BE2C (cell line): ENCODE results near the gene SH3TC2.

ENCODE experiments used
- DNase-seq: peaks from one replicate; pipeline ENCODE4 v3.0.0-alpha.2; 2020
- H3K27me3 ChIP-seq: fragments of 250-450 bp; sonication (Bioruptor Pico); 2 replicates; pipeline ENCODE4 v1.5.1; 2020; ENCODE audit warnings: mild to moderate bottlenecking
- H3K36me3 ChIP-seq: fragments of 250-450 bp; sonication (Bioruptor Pico); 2 replicates; pipeline ENCODE4 v1.5.1; 2020; ENCODE audit warnings: mild to moderate bottlenecking
- H3K4me1 ChIP-seq: fragments of 250-450 bp; sonication (Bioruptor Pico); 2 replicates; pipeline ENCODE4 v1.5.1; 2020
- H3K4me3 ChIP-seq: 2 replicates; pipeline ENCODE4 v1.5.1; 2011; ENCODE audit warnings: low read depth, low read length
- H3K9me3 ChIP-seq: fragments of 250-450 bp; sonication (Bioruptor Pico); 2 replicates; pipeline ENCODE4 v1.5.1; 2020
- CTCF ChIP-seq: IDR thresholded peaks from 2 replicates; pipeline ENCODE4 v1.5.1; 2012; ENCODE audit warnings: mild to moderate bottlenecking, low read depth, low read length

Gene SH3TC2

GRCh38 chr5:148970228-148970627 is 92.6 kb downstream of the SH3TC2 start:
- H3K4me3 ChIP-seq = no peak overlapping the region
- no peak for DNase-seq
- H3K9me3 ChIP-seq = no peaks in the 10 kb centered on the region
- H3K4me1 ChIP-seq = peaks cover 14% of the 10 kb centered on the region
- no peak for TF ChIP-seq CTCF
- H3K36me3 ChIP-seq = no peaks in the 10 kb centered on the region
- H3K27me3 ChIP-seq = no peaks in the 10 kb centered on the region

- H3K4me1 ChIP-seq = peaks cover 14% of the 10 kb centered on the region
Observed at GRCh38 chr5:148969291-148969690, 93.6 kb downstream of the SH3TC2 start.

GRCh38 chr5:148968311-148968710 is 94.6 kb downstream of the SH3TC2 start:
- H3K9me3 ChIP-seq = no peaks in the 10 kb centered on the region
- peaks cover 14% of the 10 kb centered on the region for H3K4me1 ChIP-seq
- H3K36me3 ChIP-seq = no peaks in the 10 kb centered on the region
- no peak for TF ChIP-seq CTCF
- no peak overlapping the region for H3K4me3 ChIP-seq
- DNase-seq = no peak
- no peaks in the 10 kb centered on the region for H3K27me3 ChIP-seq

More at GRCh38 chr5:148969291-148969690, 93.6 kb downstream of the SH3TC2 start:
- no peaks in the 10 kb centered on the region for H3K27me3 ChIP-seq
- no peak for DNase-seq
- H3K36me3 ChIP-seq = no peaks in the 10 kb centered on the region
- H3K9me3 ChIP-seq = no peaks in the 10 kb centered on the region
- H3K4me3 ChIP-seq = no peak overlapping the region
- TF ChIP-seq CTCF = no peak

GRCh38 chr5:148967783-148968182 is 95.1 kb downstream of the SH3TC2 start:
- TF ChIP-seq CTCF = no peak

GRCh38 chr5:148966938-148967337 is 95.9 kb downstream of the SH3TC2 start:
- Histone ChIP-seq H3K9me3 (no peaks in the 10 kb centered on the region), H3K4me3 (no peak overlapping the region), H3K27me3 (no peaks in the 10 kb centered on the region), H3K36me3 (no peaks in the 10 kb centered on the region), H3K4me1 (peaks cover 7% of the 10 kb centered on the region)
- DNase-seq = no peak
- TF ChIP-seq CTCF = no peak

More at GRCh38 chr5:148967783-148968182, 95.1 kb downstream of the SH3TC2 start:
- H3K36me3 ChIP-seq = no peaks in the 10 kb centered on the region
- DNase-seq = no peak
- H3K27me3 ChIP-seq = no peaks in the 10 kb centered on the region
- peaks cover 12% of the 10 kb centered on the region for H3K4me1 ChIP-seq
- no peak overlapping the region for H3K4me3 ChIP-seq
- no peaks in the 10 kb centered on the region for H3K9me3 ChIP-seq

- Histone ChIP-seq H3K4me3 (no peak overlapping the region), H3K9me3 (no peaks in the 10 kb centered on the region), H3K36me3 (no peaks in the 10 kb centered on the region), H3K4me1 (peaks cover 7% of the 10 kb centered on the region), H3K27me3 (no peaks in the 10 kb centered on the region)
- DNase-seq = no peak
- no peak for TF ChIP-seq CTCF
Observed at GRCh38 chr5:148966348-148966747, 96.5 kb downstream of the SH3TC2 start.
